ENCODE data around the gene OPRL1.

Gene OPRL1

GRCh38 chr20:64067733-64068307 is 12.1 kb upstream of the OPRL1 start:
- Histone ChIP-seq H3K27me3 (ENCODE audit: insufficient read depth, low read length) (no peaks in the 10 kb centered on the region), H3K4me3 (ENCODE audit: low read length) (no peak overlapping the region), H3K36me3 (ENCODE audit: insufficient read depth, low read length) (peaks cover 11% of the 10 kb centered on the region), H3K9me3 (ENCODE audit: low read length) (no peaks in the 10 kb centered on the region), H2AFZ (ENCODE audit: low read depth, low read length) (no peak overlapping the region), H3K4me1 (ENCODE audit: insufficient read depth, low read length) (peaks cover 15% of the 10 kb centered on the region)

DNA sequence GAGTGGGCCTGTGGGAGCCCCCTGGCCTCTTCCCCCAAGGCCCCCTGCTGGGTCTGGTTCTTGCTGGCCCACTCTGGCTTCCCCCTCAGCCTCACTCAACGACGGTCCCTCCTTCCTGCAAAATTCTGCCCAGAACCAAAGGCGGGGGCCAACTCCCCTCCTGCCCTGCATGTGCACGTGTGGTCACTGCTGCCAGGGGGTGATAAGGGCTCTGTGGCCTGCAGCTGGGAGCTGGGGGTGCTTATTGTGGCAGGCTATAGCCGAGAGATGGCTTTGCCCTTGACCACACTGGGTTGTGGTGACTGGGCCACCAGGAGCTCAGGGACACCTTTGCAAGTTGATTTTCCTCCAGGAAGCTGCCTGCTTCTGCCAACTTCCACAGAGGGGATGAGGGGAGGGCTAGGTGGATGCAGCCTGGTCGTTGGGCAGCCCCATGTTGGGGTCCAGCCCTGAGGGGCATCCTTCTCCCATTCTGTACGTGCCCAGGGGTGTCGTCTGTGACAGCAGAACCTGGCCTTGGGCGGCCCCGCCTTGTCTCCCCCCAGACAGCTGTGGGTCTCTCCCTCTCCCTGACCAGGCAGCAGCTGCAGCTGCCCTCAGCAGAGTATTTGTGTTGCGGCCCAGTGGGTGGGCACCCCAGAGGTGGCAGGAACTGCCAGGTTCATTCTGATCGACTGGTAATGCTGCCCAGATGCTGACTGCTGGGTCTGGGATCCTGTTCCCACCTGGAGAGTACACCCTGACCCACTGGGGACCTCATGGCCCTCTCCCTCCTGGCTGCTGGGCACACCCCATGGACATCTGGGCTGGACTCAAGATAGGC is 11.3 kb upstream of the OPRL1 start:
- Histone ChIP-seq H3K36me3 (ENCODE audit: insufficient read depth, low read length) (peaks cover 11% of the 10 kb centered on the region), H2AFZ (ENCODE audit: low read depth, low read length) (no peak overlapping the region), H3K9me3 (ENCODE audit: low read length) (no peaks in the 10 kb centered on the region), H3K4me3 (ENCODE audit: low read length) (no peak overlapping the region), H3K4me1 (ENCODE audit: insufficient read depth, low read length) (peaks cover 15% of the 10 kb centered on the region), H3K27me3 (ENCODE audit: insufficient read depth, low read length) (no peaks in the 10 kb centered on the region)

DNA sequence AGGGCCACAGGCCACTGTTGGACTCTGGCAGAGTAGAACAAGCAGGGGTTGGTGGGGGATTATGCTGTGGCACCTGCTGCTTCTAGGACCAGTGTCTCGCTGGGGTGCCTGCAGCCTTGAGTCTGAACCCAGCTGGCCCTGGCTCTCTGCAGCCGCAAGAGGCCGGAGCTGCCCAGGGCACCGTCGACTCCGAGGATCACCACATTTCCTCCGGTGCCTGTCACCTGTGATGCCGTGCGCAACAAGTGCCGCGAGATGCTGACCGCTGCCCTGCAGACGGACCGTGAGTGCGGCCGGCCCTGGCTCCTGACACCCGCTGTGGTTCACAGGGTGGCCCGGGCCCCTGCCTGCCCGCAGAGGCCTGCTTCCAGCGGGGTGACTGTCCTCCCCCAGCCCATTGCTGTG is 10.7 kb upstream of the OPRL1 start:
- no peak overlapping the region for H3K4me3 ChIP-seq (ENCODE audit: low read length)
- H3K27me3 ChIP-seq (ENCODE audit: insufficient read depth, low read length) = no peaks in the 10 kb centered on the region

DNA sequence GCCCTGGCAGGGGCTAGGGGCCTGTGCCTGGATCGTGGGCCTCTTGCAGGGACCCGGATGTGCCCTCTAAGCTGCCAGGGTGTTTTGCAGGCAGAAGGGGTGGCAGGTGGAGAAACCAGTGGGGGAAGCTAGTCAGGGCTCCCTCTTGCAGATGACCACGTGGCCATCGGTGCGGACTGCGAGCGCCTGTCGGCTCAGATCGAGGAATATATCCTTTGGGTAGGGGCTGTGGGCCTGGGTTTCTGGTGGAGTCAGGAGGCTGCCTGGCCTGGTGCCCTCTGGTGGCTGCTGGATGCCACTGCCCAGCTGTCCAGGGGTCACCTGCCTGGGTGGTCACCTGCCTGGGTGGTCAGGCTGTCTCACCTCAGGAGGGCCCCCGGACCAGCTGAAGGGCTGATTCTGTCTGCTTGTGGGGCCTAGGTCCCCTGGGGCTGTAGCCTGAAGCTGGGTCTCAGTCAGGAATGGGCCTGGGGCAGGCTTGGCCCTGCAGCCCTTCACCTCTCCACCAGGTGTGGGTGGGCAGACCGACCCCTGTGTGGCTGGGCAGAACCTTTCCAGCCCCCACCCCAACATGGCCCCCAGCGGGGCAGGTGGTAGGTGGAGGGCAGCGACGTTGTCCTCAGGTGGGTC is 10.2 kb upstream of the OPRL1 start:
- Histone ChIP-seq H2AFZ (ENCODE audit: low read depth, low read length) (no peak overlapping the region), H3K4me3 (ENCODE audit: low read length) (no peak overlapping the region), H3K27me3 (ENCODE audit: insufficient read depth, low read length) (no peaks in the 10 kb centered on the region), H3K36me3 (ENCODE audit: insufficient read depth, low read length) (peaks cover 11% of the 10 kb centered on the region), H3K4me1 (ENCODE audit: insufficient read depth, low read length) (peaks cover 4% of the 10 kb centered on the region), H3K9me3 (ENCODE audit: low read length) (no peaks in the 10 kb centered on the region)

More for the DNA sequence above, 10.7 kb upstream of the OPRL1 start:
- H2AFZ ChIP-seq (ENCODE audit: low read depth, low read length) = no peak overlapping the region
- H3K9me3 ChIP-seq (ENCODE audit: low read length) = no peaks in the 10 kb centered on the region
- H3K4me1 ChIP-seq (ENCODE audit: insufficient read depth, low read length) = peaks cover 8% of the 10 kb centered on the region
- H3K36me3 ChIP-seq (ENCODE audit: insufficient read depth, low read length) = peaks cover 11% of the 10 kb centered on the region

DNA sequence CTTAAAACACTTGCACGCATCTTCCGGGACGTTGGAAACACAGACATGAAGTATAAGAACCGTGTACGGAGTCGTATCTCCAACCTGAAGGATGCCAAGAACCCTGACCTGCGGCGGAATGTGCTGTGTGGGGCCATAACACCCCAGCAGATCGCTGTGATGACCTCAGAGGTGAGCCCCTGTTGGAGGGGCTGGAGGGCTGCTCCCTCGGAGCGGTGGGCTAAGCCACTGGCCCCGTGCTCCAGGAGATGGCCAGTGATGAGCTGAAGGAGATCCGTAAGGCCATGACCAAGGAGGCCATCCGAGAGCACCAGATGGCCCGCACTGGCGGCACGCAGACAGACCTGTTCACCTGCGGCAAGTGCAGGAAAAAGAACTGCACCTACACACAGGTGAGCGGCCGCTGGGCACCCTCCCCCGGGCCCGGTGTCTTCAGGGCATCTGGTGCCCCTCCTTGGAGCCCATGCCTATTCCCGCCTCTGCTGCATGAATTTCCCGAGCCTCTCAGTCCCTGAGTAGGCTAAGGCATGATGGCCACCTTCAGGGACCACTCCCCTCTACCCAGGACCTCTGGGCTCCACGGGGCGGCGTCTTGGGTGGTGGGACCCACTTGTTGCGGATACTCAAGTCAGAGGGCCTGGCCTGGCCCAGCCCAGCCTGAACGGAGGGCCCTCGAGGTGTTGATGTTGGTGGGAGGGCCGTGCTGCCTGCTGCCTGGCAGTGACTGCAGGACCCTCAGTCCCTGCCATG is 9.5 kb upstream of the OPRL1 start:
- Histone ChIP-seq H3K36me3 (ENCODE audit: insufficient read depth, low read length) (peaks cover 11% of the 10 kb centered on the region), H3K27me3 (ENCODE audit: insufficient read depth, low read length) (no peaks in the 10 kb centered on the region), H2AFZ (ENCODE audit: low read depth, low read length) (no peak overlapping the region), H3K4me3 (ENCODE audit: low read length) (no peak overlapping the region), H3K4me1 (ENCODE audit: insufficient read depth, low read length) (no peaks in the 10 kb centered on the region), H3K9me3 (ENCODE audit: low read length) (no peaks in the 10 kb centered on the region)

- Histone ChIP-seq H3K9me3 (ENCODE audit: low read length) (no peaks in the 10 kb centered on the region), H3K4me1 (ENCODE audit: insufficient read depth, low read length) (no peaks in the 10 kb centered on the region), H3K36me3 (ENCODE audit: insufficient read depth, low read length) (peaks cover 11% of the 10 kb centered on the region), H3K27me3 (ENCODE audit: insufficient read depth, low read length) (no peaks in the 10 kb centered on the region), H3K4me3 (ENCODE audit: low read length) (no peak overlapping the region), H2AFZ (ENCODE audit: low read depth, low read length) (no peak overlapping the region)
Observed at GRCh38 chr20:64071341-64072332, 8.2 kb upstream of the OPRL1 start.

- Histone ChIP-seq H2AFZ (ENCODE audit: low read depth, low read length) (no peak overlapping the region), H3K27me3 (ENCODE audit: insufficient read depth, low read length) (no peaks in the 10 kb centered on the region), H3K4me3 (ENCODE audit: low read length) (no peak overlapping the region), H3K36me3 (ENCODE audit: insufficient read depth, low read length) (peaks cover 11% of the 10 kb centered on the region), H3K4me1 (ENCODE audit: insufficient read depth, low read length) (no peaks in the 10 kb centered on the region), H3K9me3 (ENCODE audit: low read length) (no peaks in the 10 kb centered on the region)
Observed at GRCh38 chr20:64072498-64073063, 7.3 kb upstream of the OPRL1 start.

DNA sequence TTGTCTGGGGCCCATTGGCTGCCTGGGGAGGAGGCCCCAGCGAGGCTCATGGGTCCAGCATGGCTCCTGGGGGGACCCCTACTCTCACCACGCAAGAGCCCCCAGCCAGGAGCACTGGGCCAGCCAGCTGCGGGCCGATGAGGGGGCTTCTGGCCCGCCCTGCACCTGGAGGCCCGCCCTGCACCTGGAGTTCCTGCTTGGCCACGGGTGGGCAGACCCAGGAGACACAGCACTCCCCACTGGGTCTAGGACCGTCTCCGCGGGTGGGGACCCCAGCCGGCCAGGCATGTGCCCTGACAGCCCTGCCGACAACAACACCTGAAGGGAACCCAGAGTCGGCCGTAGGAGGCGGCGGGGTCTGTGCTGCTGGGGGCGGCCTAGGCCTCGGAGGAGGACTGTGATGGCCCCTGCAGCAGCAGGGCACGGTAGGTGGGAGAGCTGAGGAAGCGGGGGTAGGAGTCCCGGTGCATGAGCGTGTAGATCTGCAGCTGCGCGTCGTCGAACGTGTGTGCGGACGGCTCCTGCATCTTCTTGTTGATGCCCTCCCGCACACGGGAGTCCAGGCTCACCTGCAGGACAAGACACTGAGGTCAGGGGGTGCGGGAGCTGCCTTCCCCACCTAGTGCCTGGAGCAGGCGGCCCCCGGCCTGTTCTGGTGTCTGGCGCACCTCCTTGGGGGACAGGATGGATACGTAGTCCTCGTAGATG is 6.3 kb upstream of the OPRL1 start:
- H3K27me3 ChIP-seq (ENCODE audit: insufficient read depth, low read length) = no peaks in the 10 kb centered on the region
- peaks cover 9% of the 10 kb centered on the region for H3K4me1 ChIP-seq (ENCODE audit: insufficient read depth, low read length)
- H3K4me3 ChIP-seq (ENCODE audit: low read length) = no peak overlapping the region
- no peaks in the 10 kb centered on the region for H3K9me3 ChIP-seq (ENCODE audit: low read length)
- no peak overlapping the region for H2AFZ ChIP-seq (ENCODE audit: low read depth, low read length)
- peaks cover 11% of the 10 kb centered on the region for H3K36me3 ChIP-seq (ENCODE audit: insufficient read depth, low read length)

- Histone ChIP-seq H3K36me3 (ENCODE audit: insufficient read depth, low read length) (peaks cover 11% of the 10 kb centered on the region), H3K4me3 (ENCODE audit: low read length) (no peak overlapping the region), H3K4me1 (ENCODE audit: insufficient read depth, low read length) (peaks cover 16% of the 10 kb centered on the region), H3K27me3 (ENCODE audit: insufficient read depth, low read length) (no peaks in the 10 kb centered on the region), H2AFZ (ENCODE audit: low read depth, low read length) (no peak overlapping the region), H3K9me3 (ENCODE audit: low read length) (no peaks in the 10 kb centered on the region)
Observed at GRCh38 chr20:64074184-64074789, 5.6 kb upstream of the OPRL1 start.

DNA sequence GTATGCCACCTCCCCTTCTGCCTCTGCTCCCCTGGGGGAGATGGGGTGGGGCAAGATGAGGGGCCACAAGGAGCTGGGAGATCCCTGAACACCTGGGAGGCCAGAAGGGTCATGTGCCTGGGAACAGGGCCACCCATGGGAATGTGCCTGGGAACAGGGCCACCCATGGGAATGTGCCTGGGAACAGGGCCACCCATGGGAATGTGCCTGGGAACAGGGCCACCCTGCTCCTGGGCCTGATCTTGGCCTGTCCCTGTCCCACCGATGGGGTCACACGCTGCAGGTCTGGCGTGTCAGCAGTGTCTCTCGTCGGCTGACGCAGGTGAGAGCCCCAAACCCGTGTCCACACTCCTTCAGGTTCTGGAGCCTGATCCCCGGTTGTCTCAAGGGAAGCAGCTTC is 4.9 kb upstream of the OPRL1 start:
- H3K4me1 ChIP-seq (ENCODE audit: insufficient read depth, low read length) = peaks cover 18% of the 10 kb centered on the region
- no peaks in the 10 kb centered on the region for H3K9me3 ChIP-seq (ENCODE audit: low read length)
- H2AFZ ChIP-seq (ENCODE audit: low read depth, low read length) = no peak overlapping the region
- H3K27me3 ChIP-seq (ENCODE audit: insufficient read depth, low read length) = no peaks in the 10 kb centered on the region
- no peak overlapping the region for H3K4me3 ChIP-seq (ENCODE audit: low read length)
- H3K36me3 ChIP-seq (ENCODE audit: insufficient read depth, low read length) = peaks cover 9% of the 10 kb centered on the region

GRCh38 chr20:64075556-64075955 is 4.3 kb upstream of the OPRL1 start:
- no peak overlapping the region for H3K4me3 ChIP-seq (ENCODE audit: low read length)
- no peaks in the 10 kb centered on the region for H3K27me3 ChIP-seq (ENCODE audit: insufficient read depth, low read length)
- no peak overlapping the region for H2AFZ ChIP-seq (ENCODE audit: low read depth, low read length)
- peaks cover 9% of the 10 kb centered on the region for H3K36me3 ChIP-seq (ENCODE audit: insufficient read depth, low read length)
- H3K4me1 ChIP-seq (ENCODE audit: insufficient read depth, low read length) = peaks cover 24% of the 10 kb centered on the region
- H3K9me3 ChIP-seq (ENCODE audit: low read length) = no peaks in the 10 kb centered on the region
